ENCODE data around the gene CFAP68.

Gene CFAP68

GRCh38 chr11:111886032-111886431 lies 6.7 kb downstream of the CFAP68 start:
- no peak overlapping the region for H2AFZ ChIP-seq (ENCODE audit: low read length)
- TF ChIP-seq, protein P1, sequence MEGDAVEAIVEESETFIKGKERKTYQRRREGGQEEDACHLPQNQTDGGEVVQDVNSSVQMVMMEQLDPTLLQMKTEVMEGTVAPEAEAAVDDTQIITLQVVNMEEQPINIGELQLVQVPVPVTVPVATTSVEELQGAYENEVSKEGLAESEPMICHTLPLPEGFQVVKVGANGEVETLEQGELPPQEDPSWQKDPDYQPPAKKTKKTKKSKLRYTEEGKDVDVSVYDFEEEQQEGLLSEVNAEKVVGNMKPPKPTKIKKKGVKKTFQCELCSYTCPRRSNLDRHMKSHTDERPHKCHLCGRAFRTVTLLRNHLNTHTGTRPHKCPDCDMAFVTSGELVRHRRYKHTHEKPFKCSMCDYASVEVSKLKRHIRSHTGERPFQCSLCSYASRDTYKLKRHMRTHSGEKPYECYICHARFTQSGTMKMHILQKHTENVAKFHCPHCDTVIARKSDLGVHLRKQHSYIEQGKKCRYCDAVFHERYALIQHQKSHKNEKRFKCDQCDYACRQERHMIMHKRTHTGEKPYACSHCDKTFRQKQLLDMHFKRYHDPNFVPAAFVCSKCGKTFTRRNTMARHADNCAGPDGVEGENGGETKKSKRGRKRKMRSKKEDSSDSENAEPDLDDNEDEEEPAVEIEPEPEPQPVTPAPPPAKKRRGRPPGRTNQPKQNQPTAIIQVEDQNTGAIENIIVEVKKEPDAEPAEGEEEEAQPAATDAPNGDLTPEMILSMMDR (IDR thresholded peaks at IDR 0.05; ENCODE audit: low read length) = no peak
- no peak for TF ChIP-seq EZH2 (IDR thresholded peaks at IDR 0.05; ENCODE audit: borderline replicate concordance, low read length)
- H3K4me1 ChIP-seq (ENCODE audit: insufficient read depth, low read length, severe bottlenecking) = no peaks in the 10 kb centered on the region
- no peaks in the 10 kb centered on the region for H3K79me2 ChIP-seq (ENCODE audit: insufficient read depth, low read length)
- H3F3A ChIP-seq (ENCODE audit: insufficient read depth, low read length) = no peaks in the 10 kb centered on the region
- H3K9ac ChIP-seq (ENCODE audit: low read length) = no peak overlapping the region
- H3K4me3 ChIP-seq (ENCODE audit: low read depth, low read length, poor library complexity, severe bottlenecking) = no peak overlapping the region
- H4K20me1 ChIP-seq (ENCODE audit: insufficient read depth, low read length) = no peaks in the 10 kb centered on the region
- H3K36me3 ChIP-seq (ENCODE audit: insufficient read depth, low read length) = no peaks in the 10 kb centered on the region; the same call in 1 of the 2 replicates
- H3K9me2 ChIP-seq (ENCODE audit: low read depth, low read length) = no peaks in the 10 kb centered on the region
- no peak overlapping the region for H3K4me2 ChIP-seq (ENCODE audit: low read length)
- no peak overlapping the region for H3K27ac ChIP-seq (ENCODE audit: low read depth, low read length, poor library complexity, severe bottlenecking)
- no peaks in the 10 kb centered on the region for H3K9me3 ChIP-seq (ENCODE audit: low read length)
- no peaks in the 10 kb centered on the region for H3K27me3 ChIP-seq (ENCODE audit: insufficient read depth, low read length)

GRCh38 chr11:111886844-111887243 lies 7.5 kb downstream of the CFAP68 start:
- Histone ChIP-seq H3K4me3 (ENCODE audit: low read depth, low read length, poor library complexity, severe bottlenecking) (no peak overlapping the region), H3F3A (ENCODE audit: insufficient read depth, low read length) (no peaks in the 10 kb centered on the region), H2AFZ (ENCODE audit: low read length) (no peak overlapping the region), H3K9ac (ENCODE audit: low read length) (no peak overlapping the region), H3K36me3 (ENCODE audit: insufficient read depth, low read length) (no peaks in the 10 kb centered on the region; the same call in 1 of the 2 replicates), H3K27me3 (ENCODE audit: insufficient read depth, low read length) (no peaks in the 10 kb centered on the region), H3K9me3 (ENCODE audit: low read length) (no peaks in the 10 kb centered on the region), H3K4me2 (ENCODE audit: low read length) (no peak overlapping the region), H4K20me1 (ENCODE audit: insufficient read depth, low read length) (no peaks in the 10 kb centered on the region), H3K27ac (ENCODE audit: low read depth, low read length, poor library complexity, severe bottlenecking) (no peak overlapping the region), H3K79me2 (ENCODE audit: insufficient read depth, low read length) (no peaks in the 10 kb centered on the region), H3K4me1 (ENCODE audit: insufficient read depth, low read length, severe bottlenecking) (no peaks in the 10 kb centered on the region), H3K9me2 (ENCODE audit: low read depth, low read length) (no peaks in the 10 kb centered on the region)
- TF ChIP-seq, protein P1 (IDR thresholded peaks at IDR 0.05; ENCODE audit: low read length) = no peak
- TF ChIP-seq EZH2 (IDR thresholded peaks at IDR 0.05; ENCODE audit: borderline replicate concordance, low read length) = no peak

DNA sequence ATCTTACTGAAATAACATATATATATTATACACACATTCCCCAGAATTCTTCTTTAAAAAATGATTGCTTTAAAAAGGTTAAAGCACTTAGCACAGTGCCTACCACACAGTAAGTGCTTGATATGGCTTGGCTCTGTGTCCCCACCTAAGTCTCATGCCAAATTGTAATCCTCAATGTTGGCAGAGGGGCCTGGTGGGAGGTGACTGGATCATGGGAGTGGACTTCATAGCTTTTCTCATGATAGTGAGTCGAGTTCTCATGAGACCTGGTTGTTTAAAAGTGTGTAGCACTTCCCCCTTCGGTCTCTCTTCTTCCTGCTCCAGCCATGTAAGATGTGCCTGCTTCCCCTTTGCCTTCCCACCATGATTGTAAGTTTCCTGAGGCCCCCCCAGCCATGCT lies 26.1 kb downstream of the CFAP68 start:
- no peaks in the 10 kb centered on the region for H3K9me2 ChIP-seq (ENCODE audit: low read depth, low read length)
- TF ChIP-seq, protein P1 (IDR thresholded peaks at IDR 0.05; ENCODE audit: low read length) = no peak
- no peak for TF ChIP-seq EZH2 (IDR thresholded peaks at IDR 0.05; ENCODE audit: borderline replicate concordance, low read length)
- no peak overlapping the region for H3K9ac ChIP-seq (ENCODE audit: low read length)
- H3K36me3 ChIP-seq (ENCODE audit: insufficient read depth, low read length) = no peaks in the 10 kb centered on the region
- H3K27me3 ChIP-seq (ENCODE audit: insufficient read depth, low read length) = no peaks in the 10 kb centered on the region; the same call in 1 of the 2 replicates
- H2AFZ ChIP-seq (ENCODE audit: low read length) = no peak overlapping the region
- H3F3A ChIP-seq (ENCODE audit: insufficient read depth, low read length) = no peaks in the 10 kb centered on the region
- H3K79me2 ChIP-seq (ENCODE audit: insufficient read depth, low read length) = no peaks in the 10 kb centered on the region
- no peaks in the 10 kb centered on the region for H4K20me1 ChIP-seq (ENCODE audit: insufficient read depth, low read length)
- no peak overlapping the region for H3K4me3 ChIP-seq (ENCODE audit: low read depth, low read length, poor library complexity, severe bottlenecking)
- H3K9me3 ChIP-seq (ENCODE audit: low read length) = 0 out of 2 replicates have a peak, but pooled peaks cover 2% of the 10 kb centered on the region
- H3K4me2 ChIP-seq (ENCODE audit: low read length) = no peak overlapping the region
- H3K4me1 ChIP-seq (ENCODE audit: insufficient read depth, low read length, severe bottlenecking) = no peaks in the 10 kb centered on the region
- H3K27ac ChIP-seq (ENCODE audit: low read depth, low read length, poor library complexity, severe bottlenecking) = no peak overlapping the region

All from OCI-LY1 (cell line).